CD14-positive monocyte (primary cell): ENCODE measurements around the gene SETD1A. TPM values are rescaled to one million over a fixed set of nuclear protein-coding genes. Genes with fewer than 3 reads are reported as not detected.

ENCODE experiments used
- DNase-seq, 3 donors: peaks; one replicate each; pipeline ENCODE4 v3.0.0-alpha.2; 2011 to 2022
- H2AFZ ChIP-seq: 2 replicates; pipeline ENCODE4 v1.6.0; 2012; ENCODE audit warnings: mild to moderate bottlenecking, low read depth, low read length, inconsistent platforms; ENCODE audit not compliant: insufficient read depth, poor library complexity, severe bottlenecking
- H3K27ac ChIP-seq, 2 donors: 1 replicate in 1 of 2; 2 replicates in 1 of 2; pipeline ENCODE4 v1.5.1; 2012 to 2013; ENCODE audit warnings: low read length in 2 of 2, control low read depth in 1 of 2, inconsistent platforms in 1 of 2, low read depth in 1 of 2, mild to moderate bottlenecking in 1 of 2
- H3K27me3 ChIP-seq, 2 donors: one replicate each; pipeline versions ENCODE4 v1.6.0 to v1.6.1; 2011 to 2013; ENCODE audit warnings: low read length in 2 of 2; ENCODE audit not compliant: control insufficient read depth in 2 of 2, insufficient read depth in 2 of 2
- H3K36me3 ChIP-seq, 2 donors: replicated peaks in 1 of 2; 1 replicate in 1 of 2; 2 replicates in 1 of 2; pipeline versions ENCODE4 v1.5.1 to v1.6.1; 2012 to 2013; ENCODE audit warnings: low read length in 2 of 2, control low read depth in 1 of 2, inconsistent platforms in 1 of 2, mild to moderate bottlenecking in 1 of 2; ENCODE audit not compliant: insufficient read depth in 2 of 2, control insufficient read depth in 1 of 2
- H3K4me1 ChIP-seq, 2 donors: 1 replicate in 1 of 2; 2 replicates in 1 of 2; pipeline versions ENCODE4 v1.5.1 to v1.6.1; 2012 to 2013; ENCODE audit warnings: low read length in 2 of 2, control low read depth in 1 of 2, inconsistent platforms in 1 of 2, mild to moderate bottlenecking in 1 of 2, moderate library complexity in 1 of 2; ENCODE audit not compliant: insufficient read depth in 2 of 2, control insufficient read depth in 1 of 2
- H3K4me2 ChIP-seq: replicated peaks from 2 replicates; pipeline ENCODE3; 2012; ENCODE audit warnings: low read length, moderate library complexity, mild to moderate bottlenecking; ENCODE audit not compliant: poor library complexity, severe bottlenecking; ENCODE audit errors: extremely low read depth
- H3K4me3 ChIP-seq, 3 experiments: fragments of 200-600 bp in 1 of 3; sonication (generic) in 1 of 3; replicated peaks in 1 of 3; 1 replicate in 2 of 3; 2 replicates in 1 of 3; pipeline ENCODE4 v1.5.1; 2011 to 2013; ENCODE audit warnings: low read length in 3 of 3, mild to moderate bottlenecking in 3 of 3, control low read depth in 2 of 3, low read depth in 2 of 3, inconsistent platforms in 1 of 3, moderate library complexity in 1 of 3
- H3K79me2 ChIP-seq: 2 replicates; pipeline ENCODE4 v1.6.0; 2012; ENCODE audit warnings: mild to moderate bottlenecking, control low read depth, inconsistent platforms, low read length, moderate library complexity; ENCODE audit not compliant: insufficient read depth
- H3K9ac ChIP-seq: 2 replicates; pipeline ENCODE4 v1.6.0; 2017; ENCODE audit warnings: low read length, mild to moderate bottlenecking; ENCODE audit not compliant: insufficient read depth, poor library complexity, severe bottlenecking
- H3K9me3 ChIP-seq, 2 donors: replicated peaks in 1 of 2; 1 replicate in 1 of 2; 2 replicates in 1 of 2; pipeline versions ENCODE4 v1.5.1 to v1.6.1; 2012 to 2013; ENCODE audit warnings: low read length in 2 of 2, control low read depth in 1 of 2; ENCODE audit not compliant: control insufficient read depth in 1 of 2, insufficient read depth in 1 of 2
- H4K20me1 ChIP-seq: 2 replicates; pipeline ENCODE4 v1.6.0; 2012; ENCODE audit warnings: mild to moderate bottlenecking, low read length, control low read depth, moderate library complexity; ENCODE audit not compliant: insufficient read depth
- H3K27ac Mint-ChIP-seq, 7 donors: one replicate each; pipeline ENCODE4 v1.8.0; 2020; ENCODE audit warnings: mild to moderate bottlenecking in 7 of 7, mixed read lengths in 7 of 7, moderate library complexity in 6 of 7, inconsistent platforms in 2 of 7
- H3K27me3 Mint-ChIP-seq, 3 donors: one replicate each; pipeline ENCODE4 v1.8.0; 2021 to 2022; ENCODE audit warnings: low read depth in 3 of 3, mild to moderate bottlenecking in 3 of 3, mixed read lengths in 3 of 3, moderate library complexity in 3 of 3, inconsistent platforms in 1 of 3
- H3K36me3 Mint-ChIP-seq, 2 donors: one replicate each; pipeline ENCODE4 v1.8.0; 2020; ENCODE audit warnings: mixed read lengths in 2 of 2, inconsistent platforms in 1 of 2, mild to moderate bottlenecking in 1 of 2
- H3K4me1 Mint-ChIP-seq: one replicate; pipeline ENCODE4 v1.8.0; 2020; ENCODE audit warnings: mild to moderate bottlenecking, mixed read lengths
- H3K4me3 Mint-ChIP-seq, 2 donors: one replicate each; pipeline ENCODE4 v1.8.0; 2020; ENCODE audit warnings: mild to moderate bottlenecking in 2 of 2, mixed read lengths in 2 of 2, moderate library complexity in 1 of 2
- H3K9me3 Mint-ChIP-seq, 7 donors: one replicate each; pipeline ENCODE4 v1.8.0; 2020 to 2022; ENCODE audit warnings: mixed read lengths in 7 of 7, mild to moderate bottlenecking in 6 of 7, moderate library complexity in 6 of 7, inconsistent platforms in 2 of 7
- WGBS: methylation state at CpG from one replicate; pipeline ENCODE4 v1.1.5; 2013; ENCODE audit warnings: missing lambda C conversion rate; ENCODE audit not compliant: insufficient coverage; 5-methylcytosine and 5-hydroxymethylcytosine counted together
- intact Hi-C, 2 donors: fragments of 100-400 bp; cut with micrococcal nuclease; formaldehyde crosslinking; loops; one replicate each; pipeline versions ENCODE4 v1.15.0 to v1.15.1; 2023
- polyA plus RNA-seq, 3 donors: library from polyadenylated mRNA; depleted of rRNA in 1 of 3; unstranded in 2 of 3; stranded (reverse) in 1 of 3; fragments of 300-500 nt in 2 of 3; fragments of >200 nt in 1 of 3; fragmentation: Illumina TruSeq in 2 of 3; gene quantifications; 1 replicate in 2 of 3; 2 replicates in 1 of 3; pipeline ENCODE4 v1.2.3, GENCODE V29; 2012 to 2021
- TF ChIP-seq, protein P1 (sequence below): fragments of 200-600 bp; IDR thresholded peaks from one replicate; pipeline ENCODE4 v1.8.0; 2022; ENCODE audit warnings: antibody characterized with exemption, mild to moderate bottlenecking

The SETD1A gene
- polyA plus RNA-seq, 3 donors, result 0.16 to 6.6 (median 1.3) TPM

DNA sequence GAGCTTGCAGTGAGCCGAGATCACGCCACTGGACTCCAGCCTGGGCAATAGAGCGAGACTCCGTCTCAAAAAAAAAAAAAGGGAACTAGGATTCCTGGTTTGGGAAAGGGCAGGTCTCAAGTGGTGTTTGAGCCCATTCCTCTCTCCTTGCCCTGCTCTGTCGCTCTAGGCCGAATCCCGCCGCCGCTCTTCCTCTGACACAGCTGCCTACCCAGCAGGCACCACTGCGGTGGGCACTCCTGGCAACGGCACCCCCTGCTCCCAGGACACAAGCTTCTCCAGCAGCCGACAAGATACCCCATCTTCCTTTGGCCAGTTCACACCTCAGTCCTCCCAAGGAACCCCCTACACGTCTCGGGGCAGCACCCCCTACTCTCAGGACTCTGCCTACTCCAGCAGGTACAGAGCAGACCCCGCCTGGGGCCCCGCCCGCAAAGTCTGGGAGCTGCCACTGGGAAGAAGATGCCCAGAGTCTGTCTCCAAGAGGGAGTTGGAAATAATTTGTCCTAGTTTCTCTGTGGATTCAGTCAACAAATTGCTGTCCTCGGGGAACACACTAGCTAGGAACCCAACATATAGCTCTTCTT is 6.5 kb downstream of the SETD1A start:
- H3K27ac ChIP-seq, result no peak overlapping the region
- H4K20me1 ChIP-seq, result peaks cover 20% of the 10 kb centered on the region
- no peaks in the 10 kb centered on the region for H3K27me3 ChIP-seq
- peaks cover 2 to 3% of the 10 kb centered on the region in 2 donors for H3K4me1 ChIP-seq
- H3K4me2 ChIP-seq, result no peak overlapping the region
- no peaks in the 10 kb centered on the region for H3K9me3 ChIP-seq
- H3K4me1 Mint-ChIP-seq, result peaks cover 10% of the 10 kb centered on the region
- intact Hi-C loops, result no loop called here
- TF ChIP-seq, protein P1, sequence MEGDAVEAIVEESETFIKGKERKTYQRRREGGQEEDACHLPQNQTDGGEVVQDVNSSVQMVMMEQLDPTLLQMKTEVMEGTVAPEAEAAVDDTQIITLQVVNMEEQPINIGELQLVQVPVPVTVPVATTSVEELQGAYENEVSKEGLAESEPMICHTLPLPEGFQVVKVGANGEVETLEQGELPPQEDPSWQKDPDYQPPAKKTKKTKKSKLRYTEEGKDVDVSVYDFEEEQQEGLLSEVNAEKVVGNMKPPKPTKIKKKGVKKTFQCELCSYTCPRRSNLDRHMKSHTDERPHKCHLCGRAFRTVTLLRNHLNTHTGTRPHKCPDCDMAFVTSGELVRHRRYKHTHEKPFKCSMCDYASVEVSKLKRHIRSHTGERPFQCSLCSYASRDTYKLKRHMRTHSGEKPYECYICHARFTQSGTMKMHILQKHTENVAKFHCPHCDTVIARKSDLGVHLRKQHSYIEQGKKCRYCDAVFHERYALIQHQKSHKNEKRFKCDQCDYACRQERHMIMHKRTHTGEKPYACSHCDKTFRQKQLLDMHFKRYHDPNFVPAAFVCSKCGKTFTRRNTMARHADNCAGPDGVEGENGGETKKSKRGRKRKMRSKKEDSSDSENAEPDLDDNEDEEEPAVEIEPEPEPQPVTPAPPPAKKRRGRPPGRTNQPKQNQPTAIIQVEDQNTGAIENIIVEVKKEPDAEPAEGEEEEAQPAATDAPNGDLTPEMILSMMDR, result no peak
- no peak overlapping the region for H2AFZ ChIP-seq
- H3K4me3 ChIP-seq, result no peak overlapping the region
- peaks cover 0 to 8% (median 0%) of the 10 kb centered on the region in 3 donors for H3K27me3 Mint-ChIP-seq
- peaks cover 18% of the 10 kb centered on the region for H3K79me2 ChIP-seq
- WGBS, result 96% methylated on average over 12 of the region's 18 CpGs
- H3K27ac Mint-ChIP-seq, result peak overlapping the region in 4 of 7 donors; percentile 3 to 82 (median 40)
- H3K4me3 Mint-ChIP-seq, result no peak overlapping the region
- no peak for DNase-seq
- H3K36me3 ChIP-seq, result peaks cover 87 to 95% of the 10 kb centered on the region in 2 donors
- peaks cover 0 to under 1% (median 0%) of the 10 kb centered on the region in 7 donors for H3K9me3 Mint-ChIP-seq
- H3K36me3 Mint-ChIP-seq, result peaks cover 75 to 95% of the 10 kb centered on the region in 2 donors
- H3K9ac ChIP-seq, result no peak overlapping the region

DNA sequence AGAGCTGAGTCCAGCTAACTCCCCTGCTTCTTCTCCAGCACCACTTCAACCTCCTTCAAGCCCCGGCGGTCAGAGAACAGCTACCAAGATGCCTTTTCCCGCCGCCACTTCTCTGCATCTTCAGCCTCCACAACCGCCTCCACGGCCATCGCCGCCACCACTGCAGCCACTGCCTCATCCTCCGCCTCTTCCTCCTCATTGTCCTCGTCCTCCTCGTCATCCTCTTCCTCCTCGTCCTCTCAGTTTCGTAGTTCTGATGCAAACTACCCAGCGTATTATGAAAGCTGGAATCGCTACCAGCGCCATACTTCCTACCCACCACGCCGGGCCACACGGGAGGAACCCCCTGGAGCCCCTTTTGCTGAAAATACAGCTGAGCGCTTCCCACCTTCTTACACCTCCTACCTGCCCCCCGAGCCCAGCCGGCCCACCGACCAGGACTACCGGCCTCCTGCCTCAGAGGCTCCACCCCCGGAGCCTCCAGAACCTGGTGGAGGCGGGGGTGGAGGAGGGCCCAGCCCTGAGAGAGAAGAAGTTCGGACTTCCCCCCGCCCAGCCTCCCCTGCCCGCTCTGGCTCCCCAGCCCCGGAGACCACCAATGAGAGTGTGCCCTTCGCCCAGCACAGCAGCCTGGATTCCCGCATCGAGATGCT is 7.1 kb downstream of the SETD1A start:
- H3K79me2 ChIP-seq, result peaks cover 11% of the 10 kb centered on the region
- no peak overlapping the region for H3K27ac ChIP-seq
- peaks cover 79 to 95% of the 10 kb centered on the region in 2 donors for H3K36me3 Mint-ChIP-seq
- H3K4me1 Mint-ChIP-seq, result peaks cover 4% of the 10 kb centered on the region
- H3K27me3 Mint-ChIP-seq, result peaks cover 0 to 8% (median 0%) of the 10 kb centered on the region in 3 donors
- H3K9ac ChIP-seq, result no peak overlapping the region
- H3K27ac Mint-ChIP-seq, result peak overlapping the region in 5 of 7 donors; percentile 3 to 82 (median 66)
- WGBS, result 57% methylated on average over 25 of the region's 33 CpGs
- H3K36me3 ChIP-seq, result peaks cover 88 to 95% of the 10 kb centered on the region in 2 donors
- H2AFZ ChIP-seq, result no peak overlapping the region
- H3K4me3 ChIP-seq, result no peak overlapping the region
- TF ChIP-seq, protein P1, result no peak
- intact Hi-C loops, result no loop called here
- H3K27me3 ChIP-seq, result no peaks in the 10 kb centered on the region
- no peaks in the 10 kb centered on the region for H3K9me3 Mint-ChIP-seq
- no peak overlapping the region for H3K4me3 Mint-ChIP-seq
- no peaks in the 10 kb centered on the region for H3K9me3 ChIP-seq
- DNase-seq, result no peak
- no peak overlapping the region for H3K4me2 ChIP-seq
- H4K20me1 ChIP-seq, result peaks cover 15% of the 10 kb centered on the region
- no peaks in the 10 kb centered on the region for H3K4me1 ChIP-seq
